PC-3 (cell line): ENCODE measurements around the gene DLGAP1. TPM values are rescaled to one million over a fixed set of nuclear protein-coding genes. Genes with fewer than 3 reads are reported as not detected.

ENCODE experiments used
- ATAC-seq: fragments of 200-7000 bp; cut with Tn5 transposase; 2 replicates; pipeline ENCODE4 v1.9.1; 2020; ENCODE audit warnings: mild to moderate bottlenecking, moderate library complexity
- BruUV-seq: library from RNA; stranded (reverse); fragments of 400-500 nt; replicated peaks from 2 replicates; lab custom pipeline; 2021; lab: Mats Ljungman, UMichigan
- CTCF ChIA-PET: fragments of 300-600 bp; sonication (Branson Sonifier 250); formaldehyde crosslinking; loops from one replicate; lab custom pipeline; 2022; ENCODE audit warnings: antibody characterized with exemption; lab: Charles Lee
- POLR2A ChIA-PET: fragments of 300-600 bp; sonication (Branson Sonifier 250); formaldehyde crosslinking; loops from one replicate; lab custom pipeline; 2022; ENCODE audit warnings: antibody characterized with exemption; ENCODE audit not compliant: unreplicated experiment; lab: Charles Lee
- DNase-seq: peaks from one replicate; pipeline ENCODE4 v3.0.0-alpha.2; 2015
- H2AFZ ChIP-seq: fragments of 300-600 bp; sonication (generic); 2 replicates; pipeline ENCODE4 v1.6.0; 2016; ENCODE audit warnings: antibody characterized with exemption, low read length
- H3F3A ChIP-seq: fragments of 300-600 bp; sonication (generic); one replicate; pipeline ENCODE4 v1.6.0; 2017; ENCODE audit warnings: antibody characterized with exemption, low read length, control low read depth, mild to moderate bottlenecking; ENCODE audit not compliant: unreplicated experiment
- H3K27ac ChIP-seq: fragments of 300-600 bp; sonication (generic); 2 replicates; pipeline ENCODE4 v1.5.1; 2016; ENCODE audit warnings: mild to moderate bottlenecking, low read length
- H3K27me3 ChIP-seq: fragments of 300-600 bp; sonication (generic); 2 replicates; pipeline ENCODE4 v1.6.1; 2016; ENCODE audit warnings: low read length, mixed read lengths
- H3K36me3 ChIP-seq: fragments of 300-600 bp; sonication (generic); 2 replicates; pipeline ENCODE4 v1.6.1; 2016; ENCODE audit warnings: low read depth, mixed run types, low read length, mixed read lengths
- H3K4me1 ChIP-seq: fragments of 300-600 bp; sonication (generic); 2 replicates; pipeline ENCODE4 v1.5.1; 2016; ENCODE audit warnings: low read length; ENCODE audit not compliant: insufficient read depth
- H3K4me2 ChIP-seq: fragments of 300-600 bp; sonication (generic); 2 replicates; pipeline ENCODE4 v1.6.0; 2016; ENCODE audit warnings: low read length
- H3K4me3 ChIP-seq: fragments of 300-600 bp; sonication (generic); 2 replicates; pipeline ENCODE4 v1.5.1; 2016; ENCODE audit warnings: mild to moderate bottlenecking, low read length, mixed read lengths
- H3K79me2 ChIP-seq: fragments of 300-600 bp; sonication (generic); 2 replicates; pipeline ENCODE4 v1.6.1; 2017; ENCODE audit warnings: low read length, mixed read lengths
- H3K9ac ChIP-seq: fragments of 300-600 bp; sonication (generic); 2 replicates; pipeline ENCODE4 v1.6.0; 2016; ENCODE audit warnings: mild to moderate bottlenecking, low read length
- H3K9me2 ChIP-seq: fragments of 300-600 bp; sonication (generic); replicated peaks from 2 replicates; pipeline ENCODE4 v1.6.1; 2016; ENCODE audit warnings: mixed run types, low read length, mixed read lengths
- H3K9me3 ChIP-seq: fragments of 300-600 bp; sonication (generic); 2 replicates; pipeline ENCODE4 v1.6.1; 2016; ENCODE audit warnings: low read length, mixed read lengths
- H4K20me1 ChIP-seq: fragments of 300-600 bp; sonication (generic); 2 replicates; pipeline ENCODE4 v1.6.1; 2016; ENCODE audit warnings: low read length, mixed read lengths
- CTCF ChIP-seq: fragments of 300-600 bp; sonication (generic); conservative IDR thresholded peaks from 2 replicates; pipeline ENCODE4 v1.5.1; 2017; ENCODE audit warnings: antibody characterized with exemption, low read depth, mild to moderate bottlenecking, low read length
- EZH2 ChIP-seq: fragments of 300-600 bp; sonication (generic); IDR thresholded peaks from one replicate; pipeline ENCODE4 v1.6.1; 2017; ENCODE audit warnings: antibody characterized with exemption, mild to moderate bottlenecking, low read length; ENCODE audit not compliant: unreplicated experiment
- EZH2phosphoT487 ChIP-seq: fragments of 300-600 bp; sonication (generic); IDR thresholded peaks from 2 replicates; pipeline ENCODE4 v1.6.1; 2018; ENCODE audit warnings: mild to moderate bottlenecking, antibody characterized with exemption, low read length, borderline replicate concordance
- intact Hi-C: fragments of 100-400 bp; cut with micrococcal nuclease; formaldehyde crosslinking; loops from 2 replicates; pipeline ENCODE4 v1.9.0; 2023
- total RNA-seq: library from RNA; depleted of rRNA; stranded (reverse); fragments of >200 nt; gene quantifications from 2 replicates; pipeline ENCODE4 v1.2.3, GENCODE V29; 2014

The DLGAP1 gene
- total RNA-seq, 1 experiment from 2014 or later: not detected

- ChIA-PET POLR2A (no interaction called here), CTCF (no interaction called here)
- no peak overlapping the region for H2AFZ ChIP-seq
- intact Hi-C loops: no loop called here
- H3F3A ChIP-seq: no peaks in the 10 kb centered on the region
- no peaks in the 10 kb centered on the region for H3K36me3 ChIP-seq
- H3K27ac ChIP-seq: no peak overlapping the region
- no peak for TF ChIP-seq EZH2
- TF ChIP-seq EZH2phosphoT487: no peak
- no peak for TF ChIP-seq CTCF
- H3K4me3 ChIP-seq: no peak overlapping the region
- H4K20me1 ChIP-seq: no peaks in the 10 kb centered on the region
- H3K27me3 ChIP-seq: no peaks in the 10 kb centered on the region
- H3K79me2 ChIP-seq: no peaks in the 10 kb centered on the region
- H3K9me3 ChIP-seq: no peaks in the 10 kb centered on the region; the same call in none of the 2 replicates
- no peak overlapping the region for H3K9ac ChIP-seq
- no peak overlapping the region for H3K4me2 ChIP-seq
- no TSS peak for BruUV-seq
- DNase-seq (no peak), ATAC-seq (no peak)
- no peaks in the 10 kb centered on the region for H3K9me2 ChIP-seq
- no peaks in the 10 kb centered on the region for H3K4me1 ChIP-seq
These were observed 60.4 kb downstream of the DLGAP1 start for GRCh38 chr18:4394700-4395099.

- no peak overlapping the region for H3K9ac ChIP-seq
- intact Hi-C loops: no loop called here
- H3K4me3 ChIP-seq: no peak overlapping the region
- H3K27me3 ChIP-seq: no peaks in the 10 kb centered on the region
- H3K79me2 ChIP-seq: no peaks in the 10 kb centered on the region
- H3K9me2 ChIP-seq: no peaks in the 10 kb centered on the region
- ChIA-PET POLR2A (no interaction called here), CTCF (no interaction called here)
- H4K20me1 ChIP-seq: no peaks in the 10 kb centered on the region
- ATAC-seq (no peak), DNase-seq (no peak)
- H3K4me1 ChIP-seq: no peaks in the 10 kb centered on the region
- no peak overlapping the region for H2AFZ ChIP-seq
- H3F3A ChIP-seq: no peaks in the 10 kb centered on the region
- H3K36me3 ChIP-seq: no peaks in the 10 kb centered on the region
- TF ChIP-seq EZH2phosphoT487 (no peak), EZH2 (no peak), CTCF (no peak)
- H3K27ac ChIP-seq: no peak overlapping the region
- no peak overlapping the region for H3K4me2 ChIP-seq
- no TSS peak for BruUV-seq
- H3K9me3 ChIP-seq: no peaks in the 10 kb centered on the region; the same call in none of the 2 replicates
These were observed 63.2 kb downstream of the DLGAP1 start for GRCh38 chr18:4391859-4392258.

- no peaks in the 10 kb centered on the region for H3K9me2 ChIP-seq
- H3K4me3 ChIP-seq: no peak overlapping the region
- BruUV-seq: no TSS peak
- H4K20me1 ChIP-seq: no peaks in the 10 kb centered on the region
- no peaks in the 10 kb centered on the region for H3F3A ChIP-seq
- no peaks in the 10 kb centered on the region for H3K79me2 ChIP-seq
- H3K27ac ChIP-seq: no peak overlapping the region
- ChIA-PET CTCF (no interaction called here), POLR2A (no interaction called here)
- no peaks in the 10 kb centered on the region for H3K4me1 ChIP-seq
- intact Hi-C loops: no loop called here
- TF ChIP-seq CTCF: no peak
- DNase-seq: no peak
- no peak overlapping the region for H3K4me2 ChIP-seq
- no peak overlapping the region for H3K9ac ChIP-seq
- no peaks in the 10 kb centered on the region for H3K36me3 ChIP-seq
- no peak for ATAC-seq
- no peaks in the 10 kb centered on the region for H3K27me3 ChIP-seq
- H3K9me3 ChIP-seq: 0 out of 2 replicates have a peak, but pooled peaks cover 4% of the 10 kb centered on the region
- H2AFZ ChIP-seq: no peak overlapping the region
These were observed 69.2 kb downstream of the DLGAP1 start for GRCh38 chr18:4385876-4386275.
